Prostate gland (tissue), 2 donors: ENCODE data around the gene PIP5K1A.

ENCODE experiments used
- POLR2A ChIP-seq: fragments of 450-650 bp; IDR thresholded peaks from one replicate; pipeline ENCODE4 v1.6.1; 2016; ENCODE audit warnings: antibody characterized with exemption, mild to moderate bottlenecking
- POLR2AphosphoS5 ChIP-seq: sonication (generic); formaldehyde crosslinking; IDR thresholded peaks from one replicate; pipeline ENCODE4 v1.6.1; 2017; ENCODE audit warnings: antibody characterized with exemption
- TF ChIP-seq, protein P1 (sequence below), 4 experiments: fragments of 200-600 bp in 2 of 4; fragments of 450-650 bp in 2 of 4; sonication (generic) in 2 of 4; IDR thresholded peaks; 1 replicate in 3 of 4; 2 replicates in 1 of 4; pipeline ENCODE4 v1.5.1; 2016 to 2019; ENCODE audit warnings: antibody characterized with exemption in 4 of 4, mild to moderate bottlenecking in 2 of 4, moderate library complexity in 2 of 4

DNA sequence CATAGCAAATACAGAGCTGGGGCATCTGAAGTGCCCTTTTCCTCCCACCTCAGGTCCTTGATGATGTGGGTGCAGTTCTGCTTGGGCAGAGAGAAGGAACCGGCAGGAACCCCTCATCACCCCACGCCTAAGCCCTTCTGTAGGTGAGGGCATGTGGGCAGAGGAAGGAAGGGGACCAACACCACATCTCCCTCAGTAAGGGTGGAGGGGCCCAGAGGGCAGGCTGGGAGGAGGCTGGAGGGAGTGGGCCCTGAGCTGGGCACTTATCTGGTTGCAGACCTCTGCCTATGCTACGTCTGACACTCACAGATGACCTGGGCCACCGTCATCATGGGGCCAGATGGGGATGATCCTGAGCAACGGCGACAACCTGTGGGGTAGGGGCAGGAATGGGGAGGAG lies 94.7 kb downstream of the PIP5K1A start:
- TF ChIP-seq, protein P1, sequence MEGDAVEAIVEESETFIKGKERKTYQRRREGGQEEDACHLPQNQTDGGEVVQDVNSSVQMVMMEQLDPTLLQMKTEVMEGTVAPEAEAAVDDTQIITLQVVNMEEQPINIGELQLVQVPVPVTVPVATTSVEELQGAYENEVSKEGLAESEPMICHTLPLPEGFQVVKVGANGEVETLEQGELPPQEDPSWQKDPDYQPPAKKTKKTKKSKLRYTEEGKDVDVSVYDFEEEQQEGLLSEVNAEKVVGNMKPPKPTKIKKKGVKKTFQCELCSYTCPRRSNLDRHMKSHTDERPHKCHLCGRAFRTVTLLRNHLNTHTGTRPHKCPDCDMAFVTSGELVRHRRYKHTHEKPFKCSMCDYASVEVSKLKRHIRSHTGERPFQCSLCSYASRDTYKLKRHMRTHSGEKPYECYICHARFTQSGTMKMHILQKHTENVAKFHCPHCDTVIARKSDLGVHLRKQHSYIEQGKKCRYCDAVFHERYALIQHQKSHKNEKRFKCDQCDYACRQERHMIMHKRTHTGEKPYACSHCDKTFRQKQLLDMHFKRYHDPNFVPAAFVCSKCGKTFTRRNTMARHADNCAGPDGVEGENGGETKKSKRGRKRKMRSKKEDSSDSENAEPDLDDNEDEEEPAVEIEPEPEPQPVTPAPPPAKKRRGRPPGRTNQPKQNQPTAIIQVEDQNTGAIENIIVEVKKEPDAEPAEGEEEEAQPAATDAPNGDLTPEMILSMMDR (IDR thresholded peaks at IDR 0.05), result no peak
- TF ChIP-seq POLR2AphosphoS5 (no peak), POLR2A (no peak)
